Measurements from ENCODE around the gene ACER3.
"Not testable (repeated sequence)": the region's sequence is repeated elsewhere in the genome, so short reads cannot be mapped to it uniquely, and the experiment has no call there.

ACER3 gene

GRCh38 chr11:76872959-76873827 is 12.5 kb downstream of the ACER3 start:
- DNase-seq (ENCODE audit: low read depth), result no peak

- DNase-seq (ENCODE audit: low read depth), result no peak
These were observed 17.3 kb downstream of the ACER3 start for GRCh38 chr11:76878014-76878413.

GRCh38 chr11:76880314-76880713 is 19.6 kb downstream of the ACER3 start:
- DNase-seq (ENCODE audit: low read depth), result no peak

GRCh38 chr11:76880956-76881355 is 20.2 kb downstream of the ACER3 start:
- no peak for DNase-seq (ENCODE audit: low read depth)

GRCh38 chr11:76885390-76886097 is 24.8 kb downstream of the ACER3 start:
- DNase-seq (ENCODE audit: low read depth), result no peak

- no peak for DNase-seq (ENCODE audit: low read depth)
These were observed 28.3 kb downstream of the ACER3 start for GRCh38 chr11:76888989-76889388.

- no peak for DNase-seq (ENCODE audit: low read depth)
These were observed 28.8 kb downstream of the ACER3 start for GRCh38 chr11:76889411-76889975.

GRCh38 chr11:76890329-76890728 is 29.6 kb downstream of the ACER3 start:
- DNase-seq (ENCODE audit: low read depth), result no peak

GRCh38 chr11:76891285-76891684 is 30.6 kb downstream of the ACER3 start:
- DNase-seq (ENCODE audit: low read depth), result no peak

- DNase-seq (ENCODE audit: low read depth), result no peak
These were observed 31.1 kb downstream of the ACER3 start for GRCh38 chr11:76891793-76892192.

- DNase-seq (ENCODE audit: low read depth), result no peak
These were observed 31.6 kb downstream of the ACER3 start for GRCh38 chr11:76892306-76892705.

- no peak for DNase-seq (ENCODE audit: low read depth)
These were observed 36.5 kb downstream of the ACER3 start for GRCh38 chr11:76897233-76897632.

GRCh38 chr11:76901144-76901543 is 40.4 kb downstream of the ACER3 start:
- no peak for DNase-seq (ENCODE audit: low read depth)

GRCh38 chr11:76901622-76902021 is 40.9 kb downstream of the ACER3 start:
- DNase-seq (ENCODE audit: low read depth), result not testable (repeated sequence)

- DNase-seq (ENCODE audit: low read depth), result no peak
These were observed 41.6 kb downstream of the ACER3 start for GRCh38 chr11:76902121-76903014.

- DNase-seq (ENCODE audit: low read depth), result no peak
These were observed 42.6 kb downstream of the ACER3 start for GRCh38 chr11:76903325-76903724.

- DNase-seq (ENCODE audit: low read depth), result no peak
These were observed 50.1 kb downstream of the ACER3 start for GRCh38 chr11:76910620-76911414.

GRCh38 chr11:76911415-76911808 is 50.7 kb downstream of the ACER3 start:
- DNase-seq (ENCODE audit: low read depth), result no peak

GRCh38 chr11:76916712-76917111 is 56.0 kb downstream of the ACER3 start:
- DNase-seq (ENCODE audit: low read depth), result no peak

GRCh38 chr11:76918941-76919386 is 58.2 kb downstream of the ACER3 start:
- no peak for DNase-seq (ENCODE audit: low read depth)

GRCh38 chr11:76919467-76919866 is 58.7 kb downstream of the ACER3 start:
- no peak for DNase-seq (ENCODE audit: low read depth)

Data from stimulated activated CD8-positive, alpha-beta memory T cell treated with anti-CD3 and anti-CD28 coated beads, Interleukin-7, amount 100 ng/mL, for 24 hours (primary cell).